Common myeloid progenitor, CD34-positive (primary cell): ENCODE measurements around the gene DNAJB14.

ENCODE experiments used
- CTCF ChIA-PET: fragments of 350-600 bp; sonication (Branson Sonifier 250); formaldehyde crosslinking; loops from one replicate; lab custom pipeline; 2021; ENCODE audit warnings: antibody characterized with exemption; lab: Charles Lee
- POLR2A ChIA-PET: fragments of 350-600 bp; sonication (Branson Sonifier 250); formaldehyde crosslinking; loops from one replicate; lab custom pipeline; 2021; ENCODE audit warnings: antibody characterized with exemption; lab: Charles Lee
- DNase-seq, 3 donors: peaks; one replicate each; pipeline versions ENCODE4 v3.0.0 to v3.0.0-alpha.2; 2013
- H3K27ac ChIP-seq, 2 experiments: 1 replicate in 1 of 2; 2 replicates in 1 of 2; pipeline ENCODE4 v1.7.0; 2013; ENCODE audit warnings: inconsistent platforms in 2 of 2, low read length in 2 of 2, mild to moderate bottlenecking in 2 of 2, low read depth in 1 of 2, moderate library complexity in 1 of 2; ENCODE audit not compliant: severe bottlenecking in 2 of 2, insufficient read depth in 1 of 2, poor library complexity in 1 of 2
- H3K27me3 ChIP-seq, 5 experiments: replicated peaks in 2 of 5; 1 replicate in 3 of 5; 2 replicates in 2 of 5; pipeline versions ENCODE4 v1.6.1 to v1.7.0; 2013; ENCODE audit warnings: low read length in 4 of 5, mild to moderate bottlenecking in 2 of 5, moderate library complexity in 2 of 5, inconsistent platforms in 1 of 5; ENCODE audit not compliant: insufficient read depth in 5 of 5, control insufficient read depth in 4 of 5
- H3K36me3 ChIP-seq, 4 experiments: 1 replicate in 2 of 4; 2 replicates in 2 of 4; pipeline versions ENCODE4 v1.6.1 to v1.7.0; 2013; ENCODE audit warnings: low read length in 3 of 4, control low read depth in 1 of 4, mild to moderate bottlenecking in 1 of 4; ENCODE audit not compliant: control insufficient read depth in 4 of 4, insufficient read depth in 4 of 4
- H3K4me1 ChIP-seq, 4 experiments: 1 replicate in 3 of 4; 2 replicates in 1 of 4; pipeline versions ENCODE4 v1.6.1 to v1.7.1; 2013; ENCODE audit warnings: low read length in 3 of 4, mild to moderate bottlenecking in 3 of 4, control low read depth in 1 of 4, inconsistent platforms in 1 of 4, moderate library complexity in 1 of 4; ENCODE audit not compliant: control insufficient read depth in 4 of 4, insufficient read depth in 4 of 4; ENCODE audit errors: control extremely low read depth in 1 of 4
- H3K4me3 ChIP-seq, 7 experiments: 1 replicate in 4 of 7; 2 replicates in 3 of 7; pipeline versions ENCODE4 v1.5.1 to v1.7.0; 2013; ENCODE audit warnings: mild to moderate bottlenecking in 7 of 7, low read length in 6 of 7, moderate library complexity in 6 of 7, inconsistent platforms in 2 of 7, low read depth in 2 of 7, control low read depth in 1 of 7; ENCODE audit not compliant: insufficient read depth in 4 of 7, control insufficient read depth in 1 of 7; ENCODE audit errors: extremely low read depth in 1 of 7
- H3K9me3 ChIP-seq, 5 experiments: 1 replicate in 4 of 5; 2 replicates in 1 of 5; pipeline versions ENCODE4 v1.6.1 to v1.7.1; 2013; ENCODE audit warnings: low read length in 4 of 5, mild to moderate bottlenecking in 2 of 5, inconsistent platforms in 1 of 5, low read depth in 1 of 5, moderate library complexity in 1 of 5; ENCODE audit not compliant: control insufficient read depth in 4 of 5, insufficient read depth in 2 of 5; ENCODE audit errors: control extremely low read depth in 1 of 5
- WGBS: methylation state at CpG from one replicate; pipeline ENCODE4 v1.1.5; 2013; ENCODE audit not compliant: insufficient coverage; 5-methylcytosine and 5-hydroxymethylcytosine counted together

The DNAJB14 gene

GRCh38 chr4:99893029-99893428 lies 53.4 kb downstream of the DNAJB14 start:
- Histone ChIP-seq H3K27me3 (no peaks in the 10 kb centered on the region), H3K9me3 (no peaks in the 10 kb centered on the region), H3K36me3 (peaks cover 0 to 5% (median 1%) of the 10 kb centered on the region in 4 experiments), H3K27ac (peak overlapping the region in 1 of 2 experiments; percentile 95), H3K4me1 (peaks cover 8 to 24% (median 16%) of the 10 kb centered on the region in 4 experiments), H3K4me3 (peak overlapping the region in 5 of 7 experiments; percentile 80 to 97 (median 87))
- WGBS: 98% methylated on average over 7 of the region's 8 CpGs
- no peak for DNase-seq
- ChIA-PET CTCF (interaction anchor here (1.1 to 3.2 kb wide), 6 partner anchors 8 to 330 kb away, joined by 3 to 14 read pairs (median 7); partner anchors contain the start of genes DNAJB14 and H2AZ1), POLR2A (interaction anchor here (1.9 kb wide), 1 partner anchor 54 kb away, joined by 10 read pairs; the partner anchor contains the start of gene DNAJB14)

GRCh38 chr4:99891351-99891750 lies 55.1 kb downstream of the DNAJB14 start:
- no CpG with 5 or more reads among the region's 2 CpGs for WGBS
- H3K9me3 ChIP-seq: no peaks in the 10 kb centered on the region
- peaks cover 8 to 24% (median 16%) of the 10 kb centered on the region in 4 experiments for H3K4me1 ChIP-seq
- ChIA-PET POLR2A (no interaction called here), CTCF (interaction anchor here (1.2 to 1.6 kb wide), 2 partner anchors 57 to 84 kb away, joined by 4 read pairs; no protein-coding TSS in a partner anchor)
- H3K27ac ChIP-seq: no peak overlapping the region
- peaks cover 3 to 17% (median 6%) of the 10 kb centered on the region in 4 experiments for H3K36me3 ChIP-seq
- no peaks in the 10 kb centered on the region for H3K27me3 ChIP-seq
- H3K4me3 ChIP-seq: no peak overlapping the region
- peak in 2 of 3 donors; percentile 15 to 47 for DNase-seq

- WGBS: 100% methylated on average over 4 of the region's 5 CpGs
- peaks cover 0 to 7% (median under 1%) of the 10 kb centered on the region in 4 experiments for H3K4me1 ChIP-seq
- peaks cover 4 to 25% (median 12%) of the 10 kb centered on the region in 4 experiments for H3K36me3 ChIP-seq
- ChIA-PET POLR2A (interaction anchor here (0.5 kb wide), 1 partner anchor 108 kb away, joined by 4 read pairs; no protein-coding TSS in a partner anchor), CTCF (interaction anchor here (1.0 to 1.1 kb wide), 3 partner anchors 76 to 327 kb away, joined by 3 to 4 read pairs (median 3); no protein-coding TSS in a partner anchor)
- no peaks in the 10 kb centered on the region for H3K27me3 ChIP-seq
- no peak overlapping the region for H3K27ac ChIP-seq
- H3K9me3 ChIP-seq: no peaks in the 10 kb centered on the region
- no peak overlapping the region for H3K4me3 ChIP-seq
- no peak for DNase-seq
Measured at GRCh38 chr4:99887837-99888236, 58.6 kb downstream of the DNAJB14 start.

- peaks cover 0 to 6% (median 0%) of the 10 kb centered on the region in 4 experiments for H3K4me1 ChIP-seq
- H3K9me3 ChIP-seq: no peaks in the 10 kb centered on the region
- CTCF ChIA-PET: interaction anchor here (0.8 to 3.1 kb wide), 7 partner anchors 10 to 77 kb away, joined by 3 to 20 read pairs (median 3); partner anchors contain the start of gene DAPP1
- POLR2A ChIA-PET: no interaction called here
- DNase-seq: no peak
- no peak overlapping the region for H3K4me3 ChIP-seq
- no peak overlapping the region for H3K27ac ChIP-seq
- H3K27me3 ChIP-seq: no peaks in the 10 kb centered on the region
- H3K36me3 ChIP-seq: peaks cover 7 to 30% (median 17%) of the 10 kb centered on the region in 4 experiments
- WGBS: 100% methylated on average over 1 of the region's 4 CpGs
Measured at GRCh38 chr4:99886146-99886545, 60.3 kb downstream of the DNAJB14 start.

GRCh38 chr4:99885687-99886086 lies 60.7 kb downstream of the DNAJB14 start:
- no peak overlapping the region for H3K4me3 ChIP-seq
- peaks cover 8 to 32% (median 21%) of the 10 kb centered on the region in 4 experiments for H3K36me3 ChIP-seq
- H3K27ac ChIP-seq: no peak overlapping the region
- ChIA-PET POLR2A (no interaction called here), CTCF (interaction anchor here (0.8 to 3.1 kb wide), 9 partner anchors 9 to 77 kb away, joined by 3 to 20 read pairs (median 3); partner anchors contain the start of genes DAPP1 and LAMTOR3)
- no peaks in the 10 kb centered on the region for H3K9me3 ChIP-seq
- H3K27me3 ChIP-seq: no peaks in the 10 kb centered on the region
- H3K4me1 ChIP-seq: peaks cover 0 to 6% (median 0%) of the 10 kb centered on the region in 4 experiments
- no peak for DNase-seq

GRCh38 chr4:99885063-99885664 lies 61.3 kb downstream of the DNAJB14 start:
- POLR2A ChIA-PET: no interaction called here
- Histone ChIP-seq H3K36me3 (peaks cover 10 to 38% (median 26%) of the 10 kb centered on the region in 4 experiments), H3K27ac (no peak overlapping the region), H3K9me3 (no peaks in the 10 kb centered on the region), H3K27me3 (no peaks in the 10 kb centered on the region), H3K4me3 (no peak overlapping the region), H3K4me1 (peaks cover 0 to 6% (median 0%) of the 10 kb centered on the region in 4 experiments)
- CTCF ChIA-PET: interaction anchor here (0.6 to 3.1 kb wide), 12 partner anchors 9 to 1002 kb away, joined by 3 to 20 read pairs (median 4); partner anchors contain the start of genes DAPP1, DNAJB14 and LAMTOR3
- WGBS: 100% methylated on average over 1 of the region's 2 CpGs
- DNase-seq: peak; percentile 76 to 89 (median 84)

- 92% methylated on average over 2 of the region's 3 CpGs for WGBS
- H3K27me3 ChIP-seq: no peaks in the 10 kb centered on the region
- H3K27ac ChIP-seq: no peak overlapping the region
- ChIA-PET CTCF (no interaction called here), POLR2A (no interaction called here)
- H3K36me3 ChIP-seq: peaks cover 17 to 43% (median 28%) of the 10 kb centered on the region in 4 experiments
- no peak overlapping the region for H3K4me3 ChIP-seq
- DNase-seq: no peak
- H3K9me3 ChIP-seq: no peaks in the 10 kb centered on the region
- H3K4me1 ChIP-seq: no peaks in the 10 kb centered on the region
Measured at GRCh38 chr4:99879458-99879857, 67.0 kb downstream of the DNAJB14 start.
